Gastrocnemius medialis (tissue), 4 donors: Measurements from ENCODE around the gene KCNJ1. TPM values are rescaled to one million over a fixed set of nuclear protein-coding genes. Genes with fewer than 3 reads are reported as not detected.

Experiments
- ATAC-seq, 2 donors: fragments of 150-250 bp; one replicate each; pipeline ENCODE4 v1.9.1; 2016
- DNase-seq, 2 donors: peaks; one replicate each; pipeline ENCODE4 v3.0.0-alpha.2; 2019
- H3K27ac ChIP-seq, 4 donors: fragments of 200-600 bp; sonication (generic); 1 replicate in 1 of 4; 2 replicates in 3 of 4; pipeline ENCODE4 v1.5.1; 2016 to 2018; ENCODE audit warnings: mild to moderate bottlenecking in 2 of 4, moderate library complexity in 1 of 4
- H3K27me3 ChIP-seq, 3 donors: fragments of 200-600 bp; sonication (generic) in 2 of 3; 1 replicate in 1 of 3; 2 replicates in 2 of 3; pipeline versions ENCODE4 v1.5.1 to v1.6.0; 2016 to 2019; ENCODE audit warnings: mild to moderate bottlenecking in 1 of 3, moderate library complexity in 1 of 3
- H3K36me3 ChIP-seq, 2 donors: fragments of 200-600 bp; sonication (generic) in 1 of 2; one replicate each; pipeline ENCODE4 v1.5.1; 2017 to 2018
- H3K4me1 ChIP-seq, 2 donors: fragments of 200-600 bp; sonication (generic) in 1 of 2; one replicate each; pipeline ENCODE4 v1.5.1; 2016 to 2017; ENCODE audit warnings: mild to moderate bottlenecking in 2 of 2
- H3K4me3 ChIP-seq, 4 donors: fragments of 200-600 bp; sonication (generic) in 3 of 4; 1 replicate in 1 of 4; 2 replicates in 3 of 4; pipeline ENCODE4 v1.5.1; 2016 to 2019; ENCODE audit warnings: mild to moderate bottlenecking in 2 of 4
- H3K9me3 ChIP-seq, 3 donors: fragments of 200-600 bp; sonication (generic) in 2 of 3; 1 replicate in 1 of 3; 2 replicates in 2 of 3; pipeline ENCODE4 v1.5.1; 2016 to 2019
- POLR2A ChIP-seq, 2 donors: fragments of 450-650 bp; IDR thresholded peaks; one replicate each; pipeline ENCODE4 v1.6.1; 2017; ENCODE audit warnings: antibody characterized with exemption in 2 of 2, mild to moderate bottlenecking in 2 of 2, moderate library complexity in 2 of 2
- in situ Hi-C, 4 donors: fragments of 200-750 bp; cut with MboI; loops; one replicate each; pipeline versions ENCODE4 v1.15.0 to v1.8.0; 2017; ENCODE audit warnings: low sequenced_read_pairs in 4 of 4
- intact Hi-C: fragments of 100-400 bp; cut with DNase I; formaldehyde crosslinking; loops from one replicate; pipeline ENCODE4 v1.15.1; 2023; ENCODE audit warnings: low total_unique reads
- total RNA-seq, 4 donors: library from RNA; depleted of rRNA; stranded (reverse); fragments of >200 nt; gene quantifications; one replicate each; pipeline versions ENCODE4 v1.1.0 to v1.2.3, GENCODE V29; 2016
- TF ChIP-seq, protein P1 (sequence below), 5 experiments: fragments of 450-650 bp in 3 of 5; fragments of 200-600 bp in 2 of 5; sonication (generic) in 2 of 5; IDR thresholded peaks in 4 of 5; conservative IDR thresholded peaks in 1 of 5; 1 replicate in 4 of 5; 2 replicates in 1 of 5; pipeline ENCODE4 v1.5.1; 2016 to 2019; ENCODE audit warnings: antibody characterized with exemption in 5 of 5, mild to moderate bottlenecking in 3 of 5, moderate library complexity in 3 of 5

KCNJ1 gene
- total RNA-seq, 4 donors from 2014 or later, result 3.1 TPM; not detected in 3

DNA sequence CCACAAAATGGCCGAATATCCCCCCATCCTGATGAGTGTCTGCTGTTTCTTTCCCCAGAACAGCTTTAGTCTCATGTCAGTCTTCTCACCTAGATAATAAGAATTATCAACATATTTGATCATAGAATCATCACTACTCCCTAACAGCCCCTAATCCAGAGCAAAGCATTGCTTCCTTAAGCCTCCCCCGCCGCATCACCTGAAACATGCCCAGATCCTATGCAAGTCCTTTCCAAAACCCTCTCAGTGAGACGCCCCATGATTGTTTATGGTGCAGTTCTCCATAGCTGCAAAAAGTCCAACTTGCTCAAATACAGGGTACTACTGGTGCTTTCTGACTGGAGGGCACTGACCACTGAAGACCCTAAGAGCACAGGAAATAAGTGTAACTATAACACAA, 20.1 kb downstream of the KCNJ1 start:
- in situ Hi-C loops, result loop anchor here (25.0 kb wide), 3 partner anchors 210 to 810 kb away; no protein-coding TSS in a partner anchor
- DNase-seq, result no peak
- intact Hi-C loops, result no loop called here
- Histone ChIP-seq H3K27ac (no peak overlapping the region), H3K9me3 (no peaks in the 10 kb centered on the region), H3K4me1 (no peaks in the 10 kb centered on the region), H3K4me3 (no peak overlapping the region), H3K27me3 (no peaks in the 10 kb centered on the region), H3K36me3 (no peaks in the 10 kb centered on the region)
- no peak for TF ChIP-seq POLR2A (IDR thresholded peaks at IDR 0.05)
- TF ChIP-seq, protein P1, sequence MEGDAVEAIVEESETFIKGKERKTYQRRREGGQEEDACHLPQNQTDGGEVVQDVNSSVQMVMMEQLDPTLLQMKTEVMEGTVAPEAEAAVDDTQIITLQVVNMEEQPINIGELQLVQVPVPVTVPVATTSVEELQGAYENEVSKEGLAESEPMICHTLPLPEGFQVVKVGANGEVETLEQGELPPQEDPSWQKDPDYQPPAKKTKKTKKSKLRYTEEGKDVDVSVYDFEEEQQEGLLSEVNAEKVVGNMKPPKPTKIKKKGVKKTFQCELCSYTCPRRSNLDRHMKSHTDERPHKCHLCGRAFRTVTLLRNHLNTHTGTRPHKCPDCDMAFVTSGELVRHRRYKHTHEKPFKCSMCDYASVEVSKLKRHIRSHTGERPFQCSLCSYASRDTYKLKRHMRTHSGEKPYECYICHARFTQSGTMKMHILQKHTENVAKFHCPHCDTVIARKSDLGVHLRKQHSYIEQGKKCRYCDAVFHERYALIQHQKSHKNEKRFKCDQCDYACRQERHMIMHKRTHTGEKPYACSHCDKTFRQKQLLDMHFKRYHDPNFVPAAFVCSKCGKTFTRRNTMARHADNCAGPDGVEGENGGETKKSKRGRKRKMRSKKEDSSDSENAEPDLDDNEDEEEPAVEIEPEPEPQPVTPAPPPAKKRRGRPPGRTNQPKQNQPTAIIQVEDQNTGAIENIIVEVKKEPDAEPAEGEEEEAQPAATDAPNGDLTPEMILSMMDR (IDR thresholded peaks at IDR 0.05 in 4 of 5, conservative IDR thresholded peaks at IDR 0.05 in 1 of 5), result no peak
- no peak for ATAC-seq

DNA sequence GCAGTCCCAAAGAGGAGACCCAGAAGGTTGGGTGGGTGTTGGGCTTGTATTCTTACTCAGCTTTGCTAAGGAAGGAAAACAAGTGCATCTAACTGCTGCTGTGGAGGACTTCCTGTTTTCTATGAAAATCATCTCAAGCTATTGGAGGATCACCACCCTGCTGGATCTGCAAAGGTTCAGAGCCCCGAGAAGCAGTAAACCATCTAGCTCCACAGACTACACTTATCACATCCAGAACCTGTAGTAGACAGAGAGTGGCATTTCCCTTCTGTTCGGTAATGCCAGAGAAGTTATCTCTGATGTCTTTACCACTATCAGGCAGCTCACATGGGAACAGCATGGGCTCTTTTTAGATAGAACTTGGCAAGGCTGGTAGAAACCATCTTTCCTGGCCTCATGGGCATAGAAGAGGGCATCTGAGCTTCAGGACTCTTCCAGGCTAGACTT, 21.7 kb downstream of the KCNJ1 start:
- Histone ChIP-seq H3K4me1 (no peaks in the 10 kb centered on the region), H3K9me3 (no peaks in the 10 kb centered on the region), H3K27ac (no peak overlapping the region), H3K4me3 (no peak overlapping the region), H3K36me3 (no peaks in the 10 kb centered on the region), H3K27me3 (no peaks in the 10 kb centered on the region)
- in situ Hi-C loops (loop anchor here (25.0 kb wide), 3 partner anchors 208 to 808 kb away; no protein-coding TSS in a partner anchor), intact Hi-C loops (no loop called here)
- ATAC-seq, result no peak
- DNase-seq, result no peak
- TF ChIP-seq, protein P1 (IDR thresholded peaks at IDR 0.05 in 4 of 5, conservative IDR thresholded peaks at IDR 0.05 in 1 of 5), result no peak
- TF ChIP-seq POLR2A (IDR thresholded peaks at IDR 0.05), result no peak

DNA sequence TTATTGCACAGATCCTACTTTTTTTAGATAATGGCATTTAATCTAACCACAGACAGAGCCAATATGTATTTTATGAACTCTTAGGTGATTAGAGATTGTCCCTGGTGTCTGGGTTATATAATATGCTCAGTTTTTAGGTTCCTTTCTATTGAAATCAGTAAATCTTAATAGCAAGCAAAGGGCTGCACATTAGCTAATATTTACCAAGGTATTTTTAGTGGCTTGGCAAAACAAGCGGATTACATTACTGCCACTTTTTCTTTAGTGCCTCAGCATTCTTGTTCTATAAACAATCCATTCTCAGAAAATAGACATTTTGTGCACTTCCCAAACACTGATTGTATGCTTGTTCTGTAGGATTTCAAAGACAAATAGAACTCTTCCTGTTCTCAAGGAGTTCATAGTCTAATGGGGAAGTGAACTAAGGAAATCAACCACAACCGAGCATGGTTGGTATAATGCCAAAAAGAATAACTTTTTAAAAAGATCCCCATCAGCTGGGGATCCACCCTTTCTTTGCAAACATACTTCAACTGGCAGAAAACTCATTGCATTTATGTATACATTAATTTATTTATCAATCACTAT, 23.8 kb downstream of the KCNJ1 start:
- Histone ChIP-seq H3K4me3 (no peak overlapping the region), H3K27me3 (no peaks in the 10 kb centered on the region), H3K4me1 (no peaks in the 10 kb centered on the region), H3K36me3 (no peaks in the 10 kb centered on the region), H3K9me3 (no peaks in the 10 kb centered on the region), H3K27ac (no peak overlapping the region)
- ATAC-seq (no peak), DNase-seq (no peak)
- intact Hi-C loops (no loop called here), in situ Hi-C loops (loop anchor here (25.0 kb wide), 3 partner anchors 206 to 806 kb away; no protein-coding TSS in a partner anchor)
- no peak for TF ChIP-seq POLR2A (IDR thresholded peaks at IDR 0.05)
- TF ChIP-seq, protein P1 (IDR thresholded peaks at IDR 0.05 in 4 of 5, conservative IDR thresholded peaks at IDR 0.05 in 1 of 5), result no peak

DNA sequence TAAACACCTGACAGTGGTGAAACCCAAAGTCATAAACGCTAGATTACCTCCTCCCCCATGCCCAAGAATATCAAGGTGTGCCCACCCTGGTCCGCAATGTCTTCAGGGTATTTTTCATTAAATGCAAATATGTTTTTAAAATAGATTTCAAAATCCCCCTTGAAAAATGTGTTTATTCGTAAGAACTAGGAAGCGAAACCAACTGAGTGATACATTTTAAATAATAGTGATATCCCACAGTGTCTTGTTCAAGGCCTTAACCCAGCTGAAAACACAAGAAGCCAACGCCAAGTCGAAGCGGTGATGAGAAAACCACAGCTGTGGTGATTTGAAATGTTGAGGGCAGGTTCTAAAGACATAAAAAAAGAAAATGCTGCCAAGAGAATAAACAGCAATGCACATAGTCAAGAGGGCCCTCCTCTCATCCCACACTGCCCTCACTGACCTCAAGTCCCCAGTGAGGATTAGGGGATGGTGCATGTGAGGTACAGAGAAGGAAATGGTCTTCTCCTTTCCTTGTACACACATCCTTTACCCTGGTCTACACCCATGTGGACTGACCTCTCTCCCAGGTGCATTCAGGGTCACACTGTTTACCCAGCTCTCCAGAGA, 25.5 kb downstream of the KCNJ1 start:
- TF ChIP-seq, protein P1 (IDR thresholded peaks at IDR 0.05 in 4 of 5, conservative IDR thresholded peaks at IDR 0.05 in 1 of 5), result no peak
- no peak for TF ChIP-seq POLR2A (IDR thresholded peaks at IDR 0.05)
- Histone ChIP-seq H3K27me3 (peaks cover 0 to 3% (median 0%) of the 10 kb centered on the region in 3 donors), H3K4me1 (peaks cover 0 to 6% of the 10 kb centered on the region in 2 donors), H3K4me3 (no peak overlapping the region), H3K36me3 (no peaks in the 10 kb centered on the region), H3K27ac (no peak overlapping the region), H3K9me3 (no peaks in the 10 kb centered on the region)
- in situ Hi-C loops, result loop anchor here (25.0 kb wide), 3 partner anchors 204 to 804 kb away; no protein-coding TSS in a partner anchor
- no peak for DNase-seq
- intact Hi-C loops, result no loop called here
- ATAC-seq, result no peak
